H1 (cell line): ENCODE measurements around the gene DNTT. TPM values are rescaled to one million over a fixed set of nuclear protein-coding genes. Genes with fewer than 3 reads are reported as not detected.

ENCODE experiments used
- CBX8 ChIP-seq: fragments of 300-800, 300-1000 bp; sonication (generic); IDR thresholded peaks from 2 replicates; pipeline ENCODE4 v1.7.1; 2016; ENCODE audit warnings: low read depth, low read length, borderline replicate concordance
- polyA plus RNA-seq, 7 experiments: library from polyadenylated mRNA; depleted of rRNA in 3 of 7; stranded (reverse) in 5 of 7; unstranded in 2 of 7; fragments of >200 nt in 5 of 7; fragments of 200-250 nt in 2 of 7; gene quantifications; 1 replicate in 5 of 7; 2 replicates in 1 of 7; 4 replicates in 1 of 7; pipeline versions ENCODE4 v1.2.1 to v1.2.3, GENCODE V29; 2011 to 2013; ENCODE audit warnings: missing spikeins in 2 of 7, mixed read lengths in 2 of 7
- total RNA-seq: library from RNA; stranded (reverse); fragmentation: NEBNext Ultra II Directional; extraction: Animal tissue kit (Norgen Biotek cat#: 25700); gene quantifications from 2 replicates; pipeline ENCODE4 v1.2.1, GENCODE V29; 2021

DNTT gene
- total and polyA plus RNA-seq, 2 of the 8 experiments (the other 6 are each of a cell fraction or from before 2014, with no cell fraction given), result not detected

DNA sequence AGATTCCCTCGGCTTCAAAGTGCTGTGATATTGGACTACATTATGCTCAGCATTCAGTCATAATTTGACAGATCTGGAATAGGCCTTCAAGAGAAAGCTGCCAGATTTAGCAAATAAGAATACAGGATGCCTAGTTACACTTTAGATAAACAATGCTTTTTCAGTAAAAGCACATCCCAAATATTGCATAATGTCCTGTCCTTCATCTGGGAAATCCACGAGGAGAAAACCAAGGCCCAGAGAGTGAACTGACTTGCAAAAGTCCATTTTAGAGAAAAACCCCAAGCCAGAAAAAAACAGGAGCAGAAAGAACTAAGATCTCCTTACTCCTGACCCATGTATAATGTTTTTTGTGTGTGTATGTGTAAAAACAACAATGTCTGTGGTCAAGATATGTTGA is 20.9 kb upstream of the DNTT start (continued):
- no peak for TF ChIP-seq CBX8
